GM23248 (cell line): Measurements from ENCODE around the gene TP53RK. TPM values are rescaled to one million over a fixed set of nuclear protein-coding genes. Genes with fewer than 3 reads are reported as not detected.

ENCODE experiments used
- DNase-seq: peaks from one replicate; pipeline ENCODE4 v3.0.0-alpha.2; 2015
- H2AFZ ChIP-seq: fragments of 200-600 bp; sonication (generic); 2 replicates; pipeline ENCODE4 v1.6.1; 2016; ENCODE audit warnings: antibody characterized with exemption
- H3F3A ChIP-seq: fragments of 200-600 bp; sonication (generic); 2 replicates; pipeline ENCODE4 v1.6.1; 2016; ENCODE audit warnings: mild to moderate bottlenecking, antibody characterized with exemption, mixed run types; ENCODE audit not compliant: insufficient read depth
- H3K27ac ChIP-seq: fragments of 200-600 bp; sonication (generic); 2 replicates; pipeline ENCODE4 v1.5.1; 2016; ENCODE audit warnings: mild to moderate bottlenecking
- H3K27me3 ChIP-seq: fragments of 200-600 bp; sonication (generic); replicated peaks from 2 replicates; pipeline ENCODE4 v1.6.1; 2016; ENCODE audit warnings: mild to moderate bottlenecking; ENCODE audit not compliant: insufficient read depth
- H3K36me3 ChIP-seq: fragments of 200-600 bp; sonication (generic); 2 replicates; pipeline ENCODE4 v1.6.1; 2016; ENCODE audit warnings: low read depth, mild to moderate bottlenecking
- H3K4me1 ChIP-seq: fragments of 200-600 bp; sonication (generic); 2 replicates; pipeline ENCODE4 v1.6.1; 2016; ENCODE audit warnings: mild to moderate bottlenecking; ENCODE audit not compliant: insufficient read depth
- H3K4me2 ChIP-seq: fragments of 200-600 bp; sonication (generic); one replicate; pipeline ENCODE4 v1.6.1; 2016; ENCODE audit warnings: mild to moderate bottlenecking; ENCODE audit not compliant: unreplicated experiment
- H3K4me3 ChIP-seq: fragments of 200-600 bp; sonication (generic); 2 replicates; pipeline ENCODE4 v1.5.1; 2016; ENCODE audit warnings: mild to moderate bottlenecking
- H3K79me2 ChIP-seq: fragments of 200-600 bp; sonication (generic); 2 replicates; pipeline ENCODE4 v1.6.1; 2016; ENCODE audit warnings: mild to moderate bottlenecking; ENCODE audit not compliant: insufficient read depth
- H3K9ac ChIP-seq: fragments of 200-600 bp; sonication (generic); 2 replicates; pipeline ENCODE4 v1.6.1; 2016; ENCODE audit warnings: mild to moderate bottlenecking
- H3K9me2 ChIP-seq: fragments of 200-600 bp; sonication (generic); 2 replicates; pipeline ENCODE4 v1.6.1; 2016; ENCODE audit warnings: mixed run types, mild to moderate bottlenecking, moderate library complexity; ENCODE audit not compliant: insufficient read depth
- H3K9me3 ChIP-seq: fragments of 200-600 bp; sonication (generic); one replicate; pipeline ENCODE4 v1.6.1; 2017; ENCODE audit warnings: low read depth
- H4K20me1 ChIP-seq: fragments of 200-600 bp; sonication (generic); 2 replicates; pipeline ENCODE4 v1.6.0; 2016; ENCODE audit not compliant: insufficient read depth
- EZH2 ChIP-seq: fragments of 200-600 bp; sonication (generic); IDR thresholded peaks from 2 replicates; pipeline ENCODE4 v1.6.1; 2018; ENCODE audit warnings: antibody characterized with exemption, mild to moderate bottlenecking; ENCODE audit not compliant: insufficient read depth, poor library complexity, severe bottlenecking
- EZH2phosphoT487 ChIP-seq: fragments of 200-600 bp; sonication (generic); IDR thresholded peaks from 2 replicates; pipeline ENCODE4 v1.6.1; 2018; ENCODE audit warnings: antibody characterized with exemption, moderate library complexity, mild to moderate bottlenecking, low read depth; ENCODE audit not compliant: insufficient read depth
- WGBS, 2 experiments: methylation state at CpG; one replicate each; pipeline ENCODE4 v1.1.6; 2015 to 2017; ENCODE audit warnings: low lambda C conversion rate in 2 of 2, low coverage in 1 of 2; ENCODE audit errors: missing lambda C conversion rate in 2 of 2; 5-methylcytosine and 5-hydroxymethylcytosine counted together
- in situ Hi-C: fragments of 300-500 bp; cut with MboI; formaldehyde crosslinking; loops from 2 replicates; pipeline ENCODE4 v1.15.0; 2020
- polyA plus RNA-seq: library from polyadenylated mRNA; unstranded; fragments of >200 nt; fragmentation: Nextera tagmentation; extraction: Ambion mirVana; gene quantifications from 2 replicates; pipeline ENCODE4 v1.2.1, GENCODE V29; 2016
- total RNA-seq: library from RNA; depleted of rRNA; stranded (reverse); fragments of >200 nt; shearing (Covaris generic); gene quantifications from 2 replicates; pipeline ENCODE4 v1.2.3, GENCODE V29; 2014

The TP53RK gene
- total and polyA plus RNA-seq, 2 experiments from 2014 or later: 23.6 to 24.1 TPM

DNA sequence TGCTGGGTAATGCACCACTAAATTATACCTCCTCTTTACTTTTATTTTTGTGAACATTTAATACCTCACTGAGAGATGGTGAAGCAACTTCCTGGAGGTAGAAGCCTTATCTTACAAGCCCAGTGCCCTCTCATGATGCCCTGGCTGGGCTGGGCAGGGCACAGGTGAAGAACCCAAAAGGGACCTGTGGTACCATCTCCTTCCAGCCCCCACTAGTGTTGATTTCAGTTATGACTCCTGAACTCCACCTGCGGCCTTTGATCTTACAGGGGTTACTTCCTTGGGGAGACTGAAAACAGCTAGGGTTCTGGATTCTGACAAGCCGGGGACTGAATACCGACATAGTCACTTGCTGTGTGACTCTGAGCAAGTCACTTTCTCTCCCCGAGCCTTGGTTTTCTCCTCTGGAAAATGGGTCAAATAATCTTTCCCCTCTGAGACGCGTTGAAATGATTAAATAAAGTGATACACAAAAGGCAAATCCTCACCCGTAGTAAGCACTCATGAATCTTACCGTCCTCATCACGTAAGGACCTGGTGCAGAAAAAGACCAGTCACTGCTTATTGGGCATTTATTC, 39.2 kb downstream of the TP53RK start:
- Histone ChIP-seq H4K20me1 (no peaks in the 10 kb centered on the region), H3K27me3 (peaks cover 8% of the 10 kb centered on the region; the same call in 1 of the 2 replicates), H3K9ac (no peak overlapping the region), H3F3A (no peaks in the 10 kb centered on the region), H3K4me3 (no peak overlapping the region), H2AFZ (no peak overlapping the region), H3K4me1 (no peaks in the 10 kb centered on the region), H3K79me2 (no peaks in the 10 kb centered on the region), H3K27ac (no peak overlapping the region), H3K9me2 (peaks cover 3% of the 10 kb centered on the region; the same call in 1 of the 2 replicates), H3K9me3 (no peaks in the 10 kb centered on the region), H3K36me3 (no peaks in the 10 kb centered on the region), H3K4me2 (no peak overlapping the region)
- in situ Hi-C loops: no loop called here
- DNase-seq: no peak
- TF ChIP-seq EZH2 (no peak), EZH2phosphoT487 (no peak)
- WGBS, 2 experiments: 87 to 90% methylated on average over 9 of the region's 9 CpGs

DNA sequence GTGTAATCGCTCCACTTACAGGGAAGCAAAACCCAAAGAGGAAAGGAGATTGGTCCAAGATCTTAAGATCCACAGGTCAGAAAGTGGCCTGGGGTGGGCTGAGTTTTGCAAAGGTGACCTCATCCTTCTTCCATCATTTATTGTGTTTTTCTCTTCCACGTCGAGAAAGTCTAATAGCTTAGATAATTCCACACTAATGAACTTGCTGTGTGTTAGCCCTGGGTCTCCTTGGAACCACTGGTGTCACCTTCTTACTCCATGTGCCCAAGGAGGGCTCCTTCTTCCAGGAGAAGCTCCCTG, 39.6 kb downstream of the TP53RK start:
- DNase-seq: no peak
- Histone ChIP-seq H3K27ac (no peak overlapping the region), H3K79me2 (no peaks in the 10 kb centered on the region), H3K9me2 (peaks cover 3% of the 10 kb centered on the region; the same call in 1 of the 2 replicates), H3K4me1 (no peaks in the 10 kb centered on the region), H3K27me3 (peaks cover 8% of the 10 kb centered on the region; the same call in 1 of the 2 replicates), H3K4me3 (no peak overlapping the region), H3K36me3 (no peaks in the 10 kb centered on the region), H3K9ac (no peak overlapping the region), H3K9me3 (no peaks in the 10 kb centered on the region), H3K4me2 (no peak overlapping the region), H3F3A (no peaks in the 10 kb centered on the region), H4K20me1 (no peaks in the 10 kb centered on the region), H2AFZ (no peak overlapping the region)
- in situ Hi-C loops: no loop called here
- 64 to 70% methylated on average over 3 of the region's 3 CpGs for WGBS, 2 experiments
- TF ChIP-seq EZH2: no peak
- no peak for TF ChIP-seq EZH2phosphoT487

DNA sequence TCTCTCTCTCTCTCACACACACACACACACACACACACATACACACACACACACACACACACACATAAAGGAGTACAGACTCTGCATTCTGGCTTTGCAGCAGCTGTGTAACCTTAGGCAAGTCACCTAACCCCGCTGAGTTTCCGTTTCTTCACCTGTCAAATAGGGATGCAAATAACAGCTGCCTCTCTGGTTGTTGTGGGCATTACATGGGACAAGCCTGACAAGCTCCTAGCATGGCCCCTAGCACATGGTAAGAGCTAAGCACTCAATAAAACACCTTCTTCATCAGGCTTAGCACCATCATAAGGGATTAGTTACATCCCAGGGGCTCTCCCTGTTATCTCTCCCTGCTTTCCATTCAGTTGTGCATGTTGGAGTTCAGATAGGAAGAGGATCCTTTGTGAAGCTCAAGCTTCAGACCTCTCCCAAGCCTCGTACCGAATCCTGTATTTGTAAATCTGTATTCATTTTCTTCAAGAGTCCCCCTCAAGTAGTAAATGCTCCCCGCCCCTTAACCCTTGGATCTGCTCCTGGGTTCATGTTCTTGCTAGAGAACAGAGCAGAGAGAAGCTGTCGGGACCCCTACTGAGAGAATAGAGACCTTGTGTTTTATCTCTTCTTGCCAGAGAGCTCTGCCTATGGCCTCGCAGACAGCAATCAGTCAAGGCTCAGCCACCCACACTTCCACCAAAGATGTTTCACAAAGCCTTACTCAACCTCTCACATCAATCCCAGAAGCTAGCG, 40.2 kb downstream of the TP53RK start:
- DNase-seq: no peak
- Histone ChIP-seq H3K79me2 (no peaks in the 10 kb centered on the region), H3K9me2 (peaks cover under 1% of the 10 kb centered on the region; the same call in 1 of the 2 replicates), H3K27me3 (peaks cover 8% of the 10 kb centered on the region; the same call in 1 of the 2 replicates), H3F3A (no peaks in the 10 kb centered on the region), H3K4me3 (no peak overlapping the region), H3K36me3 (no peaks in the 10 kb centered on the region), H4K20me1 (no peaks in the 10 kb centered on the region), H3K9ac (no peak overlapping the region), H3K9me3 (no peaks in the 10 kb centered on the region), H3K27ac (no peak overlapping the region), H3K4me1 (no peaks in the 10 kb centered on the region), H3K4me2 (no peak overlapping the region), H2AFZ (no peak overlapping the region)
- no peak for TF ChIP-seq EZH2
- TF ChIP-seq EZH2phosphoT487: no peak
- 91 to 92% methylated on average over 8 of the region's 8 CpGs for WGBS, 2 experiments
- in situ Hi-C loops: no loop called here

DNA sequence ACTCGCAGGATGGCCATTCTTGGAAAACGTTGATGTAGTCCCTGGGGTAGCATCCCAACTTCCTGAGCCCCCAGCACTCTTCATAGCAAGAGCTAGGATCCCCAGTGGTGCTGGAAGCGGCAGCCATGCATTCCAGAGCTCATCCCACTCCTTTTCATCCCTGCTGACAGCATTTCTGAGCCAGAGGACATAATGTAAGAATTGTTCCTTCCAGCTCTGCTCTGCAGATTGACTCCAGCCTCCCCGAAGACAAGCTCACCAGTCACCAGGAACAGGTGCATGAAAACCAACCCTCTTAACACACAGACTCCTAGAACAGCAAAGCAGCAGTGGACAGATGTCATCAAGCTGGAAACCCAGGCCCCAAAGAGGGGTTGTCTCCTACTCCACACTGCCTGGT, 41.8 kb downstream of the TP53RK start:
- TF ChIP-seq EZH2phosphoT487 (no peak), EZH2 (no peak)
- H3F3A ChIP-seq: no peaks in the 10 kb centered on the region
- no peak for DNase-seq
- H2AFZ ChIP-seq: no peak overlapping the region
- H3K27me3 ChIP-seq: peaks cover 8% of the 10 kb centered on the region; the same call in 1 of the 2 replicates
- H3K4me2 ChIP-seq: no peak overlapping the region
- H3K4me3 ChIP-seq: no peak overlapping the region
- H4K20me1 ChIP-seq: no peaks in the 10 kb centered on the region
- H3K36me3 ChIP-seq: no peaks in the 10 kb centered on the region
- no peaks in the 10 kb centered on the region for H3K9me2 ChIP-seq
- no peak overlapping the region for H3K9ac ChIP-seq
- no peaks in the 10 kb centered on the region for H3K4me1 ChIP-seq
- WGBS, 2 experiments: 15 to 29% methylated on average over 4 of the region's 4 CpGs
- in situ Hi-C loops: no loop called here
- no peaks in the 10 kb centered on the region for H3K79me2 ChIP-seq
- H3K9me3 ChIP-seq: no peaks in the 10 kb centered on the region
- H3K27ac ChIP-seq: no peak overlapping the region
